ENCODE data around the gene FETUB.
"Not testable (repeated sequence)": the region's sequence is repeated elsewhere in the genome, so short reads cannot be mapped to it uniquely, and the experiment has no call there.

The FETUB gene

DNA sequence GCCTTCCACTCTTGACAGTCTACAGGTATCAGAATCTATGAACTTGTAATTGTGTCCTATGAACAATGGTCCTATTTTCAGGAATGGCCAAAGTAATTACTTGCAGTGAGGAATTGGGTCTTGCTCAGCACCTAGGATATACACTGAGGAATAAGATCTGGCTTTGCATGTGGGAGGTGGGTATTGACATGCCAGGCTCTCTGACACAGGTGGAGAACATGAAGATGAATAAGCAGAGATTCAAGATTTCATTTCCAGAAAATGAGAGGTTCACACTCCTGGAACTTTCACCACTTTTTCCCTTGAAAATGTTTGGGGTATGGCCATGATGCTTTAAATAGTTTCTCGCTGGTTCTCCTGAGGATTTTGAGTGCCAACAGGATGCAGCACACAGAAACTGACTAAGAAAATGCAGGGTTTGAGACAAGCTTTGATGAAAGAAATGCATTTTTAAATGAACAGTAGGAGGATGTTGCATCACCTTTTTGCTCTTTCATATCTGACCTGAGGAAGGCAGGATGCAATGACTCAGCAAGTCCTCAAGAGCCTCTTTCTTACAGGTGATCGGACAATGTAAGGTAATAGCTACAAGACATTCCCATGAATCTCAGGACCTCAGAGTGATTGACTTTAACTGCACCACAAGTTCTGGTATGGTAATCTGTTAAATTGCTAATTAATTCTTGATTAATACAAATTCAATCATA, 29.3 kb downstream of the FETUB start:
- no peak overlapping the region for H3K9ac ChIP-seq (ENCODE audit: low read depth in 1 of 2, low read length in 2 of 2)
- H3K4me3 ChIP-seq (ENCODE audit: low read length in 2 of 2) = no peak overlapping the region
- no peaks in the 10 kb centered on the region for H3K9me3 ChIP-seq (ENCODE audit: control insufficient read depth in 2 of 2, low read length in 2 of 2)
- no peak overlapping the region for H3K27ac ChIP-seq (ENCODE audit: low read depth in 2 of 2, low read length in 2 of 2)
- no peaks in the 10 kb centered on the region for H3K36me3 ChIP-seq (ENCODE audit: control insufficient read depth in 2 of 2, insufficient read depth in 2 of 2, low read length in 2 of 2)
- H3K27me3 ChIP-seq (ENCODE audit: control insufficient read depth in 2 of 2, insufficient read depth in 2 of 2, low read length in 2 of 2) = peaks cover 0 to 2% of the 10 kb centered on the region in 2 donors
- H3K4me1 ChIP-seq (ENCODE audit: control insufficient read depth in 2 of 2, insufficient read depth in 2 of 2, low read length in 2 of 2) = no peaks in the 10 kb centered on the region

DNA sequence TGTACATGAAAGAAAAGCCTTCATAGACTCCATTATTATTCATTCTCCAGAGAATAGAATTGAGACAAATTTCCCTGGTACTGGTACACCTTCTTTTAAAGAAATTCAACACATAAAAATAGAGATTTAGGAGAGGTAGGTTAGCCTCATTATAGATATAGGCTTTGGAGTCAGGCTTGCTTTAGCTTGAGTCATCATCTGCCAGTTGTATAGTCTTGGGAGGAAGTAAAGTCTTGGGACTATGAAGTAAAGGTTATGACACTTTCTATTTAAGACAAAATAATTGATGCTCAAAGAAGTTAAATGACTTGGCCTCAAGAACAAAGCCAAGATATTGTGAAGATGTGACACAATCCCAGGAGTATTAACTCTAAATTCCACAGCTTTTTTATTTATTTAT, 30.0 kb downstream of the FETUB start:
- Histone ChIP-seq H3K4me3 (ENCODE audit: low read length in 2 of 2) (no peak overlapping the region), H3K36me3 (ENCODE audit: control insufficient read depth in 2 of 2, insufficient read depth in 2 of 2, low read length in 2 of 2) (no peaks in the 10 kb centered on the region), H3K27me3 (ENCODE audit: control insufficient read depth in 2 of 2, insufficient read depth in 2 of 2, low read length in 2 of 2) (no peaks in the 10 kb centered on the region), H3K9me3 (ENCODE audit: control insufficient read depth in 2 of 2, low read length in 2 of 2) (no peaks in the 10 kb centered on the region), H3K4me1 (ENCODE audit: control insufficient read depth in 2 of 2, insufficient read depth in 2 of 2, low read length in 2 of 2) (no peaks in the 10 kb centered on the region), H3K27ac (ENCODE audit: low read depth in 2 of 2, low read length in 2 of 2) (no peak overlapping the region), H3K9ac (ENCODE audit: low read depth in 1 of 2, low read length in 2 of 2) (no peak overlapping the region)

DNA sequence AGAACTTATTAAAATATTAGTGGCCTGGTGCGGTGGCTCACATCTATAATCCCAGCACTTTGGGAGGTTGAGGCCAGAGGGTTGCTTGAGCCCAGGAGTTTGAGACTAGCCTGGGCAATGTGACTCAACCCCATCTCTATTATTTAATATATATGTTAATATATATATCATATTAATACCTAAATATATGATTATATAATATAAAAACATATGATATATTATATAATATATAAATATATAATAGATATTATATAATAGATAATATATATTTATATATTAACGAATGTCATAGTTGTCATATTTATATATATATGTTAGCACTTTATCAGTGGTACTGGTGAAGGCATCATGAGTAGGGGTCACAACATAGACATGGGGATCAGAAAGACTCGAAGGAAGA, 30.9 kb downstream of the FETUB start:
- H3K4me1 ChIP-seq (ENCODE audit: control insufficient read depth in 2 of 2, insufficient read depth in 2 of 2, low read length in 2 of 2) = no peaks in the 10 kb centered on the region
- no peak overlapping the region for H3K9ac ChIP-seq (ENCODE audit: low read depth in 1 of 2, low read length in 2 of 2)
- H3K36me3 ChIP-seq (ENCODE audit: control insufficient read depth in 2 of 2, insufficient read depth in 2 of 2, low read length in 2 of 2) = no peaks in the 10 kb centered on the region
- no peak overlapping the region for H3K4me3 ChIP-seq (ENCODE audit: low read length in 2 of 2)
- no peak overlapping the region for H3K27ac ChIP-seq (ENCODE audit: low read depth in 2 of 2, low read length in 2 of 2)
- no peaks in the 10 kb centered on the region for H3K27me3 ChIP-seq (ENCODE audit: control insufficient read depth in 2 of 2, insufficient read depth in 2 of 2, low read length in 2 of 2)
- H3K9me3 ChIP-seq (ENCODE audit: control insufficient read depth in 2 of 2, low read length in 2 of 2) = no peaks in the 10 kb centered on the region

DNA sequence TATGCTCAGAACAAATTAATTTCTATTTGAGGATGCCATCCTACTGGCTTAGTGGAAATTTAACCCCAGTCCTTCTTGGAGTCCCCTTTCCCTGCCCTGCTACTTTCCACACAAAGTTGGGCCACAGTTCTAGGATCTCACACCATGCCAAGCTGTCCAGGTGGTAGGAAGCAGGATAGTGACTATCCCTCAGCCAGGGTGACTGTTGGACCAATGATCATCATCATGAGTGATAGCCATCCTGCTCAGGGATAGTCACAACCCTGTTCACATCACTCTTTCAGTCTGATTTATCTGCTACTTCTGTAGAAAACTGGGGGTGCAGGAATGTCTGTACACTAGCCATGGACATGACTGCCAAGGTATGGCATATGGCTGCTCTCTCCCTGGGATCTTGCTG, 38.4 kb downstream of the FETUB start:
- no peaks in the 10 kb centered on the region for H3K9me3 ChIP-seq (ENCODE audit: control insufficient read depth in 2 of 2, low read length in 2 of 2)
- H3K27ac ChIP-seq (ENCODE audit: low read depth in 2 of 2, low read length in 2 of 2) = no peak overlapping the region
- H3K9ac ChIP-seq (ENCODE audit: low read depth in 1 of 2, low read length in 2 of 2) = no peak overlapping the region
- no peaks in the 10 kb centered on the region for H3K36me3 ChIP-seq (ENCODE audit: control insufficient read depth in 2 of 2, insufficient read depth in 2 of 2, low read length in 2 of 2)
- H3K4me1 ChIP-seq (ENCODE audit: control insufficient read depth in 2 of 2, insufficient read depth in 2 of 2, low read length in 2 of 2) = no peaks in the 10 kb centered on the region
- no peaks in the 10 kb centered on the region for H3K27me3 ChIP-seq (ENCODE audit: control insufficient read depth in 2 of 2, insufficient read depth in 2 of 2, low read length in 2 of 2)
- H3K4me3 ChIP-seq (ENCODE audit: low read length in 2 of 2) = no peak overlapping the region

DNA sequence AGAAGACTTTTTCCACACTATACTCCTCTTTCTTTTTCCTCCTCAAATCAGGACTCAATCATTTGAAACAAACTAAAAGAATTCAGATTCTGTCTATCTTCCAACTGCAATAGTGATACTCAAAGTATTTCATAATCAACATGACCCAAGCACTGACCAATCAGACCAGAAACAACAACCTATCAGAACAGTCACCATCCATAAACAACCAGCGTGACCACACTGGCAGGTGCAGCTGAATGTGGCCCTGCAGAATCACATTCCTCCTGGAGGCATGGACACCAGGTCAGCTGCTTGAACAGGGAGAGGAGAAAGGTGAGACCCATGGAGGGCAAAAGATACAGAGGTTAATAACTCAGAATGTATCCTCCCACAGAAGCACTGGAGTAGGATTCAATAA, 39.0 kb downstream of the FETUB start:
- Histone ChIP-seq H3K9me3 (ENCODE audit: control insufficient read depth in 2 of 2, low read length in 2 of 2) (no peaks in the 10 kb centered on the region), H3K4me1 (ENCODE audit: control insufficient read depth in 2 of 2, insufficient read depth in 2 of 2, low read length in 2 of 2) (no peaks in the 10 kb centered on the region), H3K4me3 (ENCODE audit: low read length in 2 of 2) (no peak overlapping the region), H3K27ac (ENCODE audit: low read depth in 2 of 2, low read length in 2 of 2) (no peak overlapping the region), H3K27me3 (ENCODE audit: control insufficient read depth in 2 of 2, insufficient read depth in 2 of 2, low read length in 2 of 2) (no peaks in the 10 kb centered on the region), H3K9ac (ENCODE audit: low read depth in 1 of 2, low read length in 2 of 2) (no peak overlapping the region), H3K36me3 (ENCODE audit: control insufficient read depth in 2 of 2, insufficient read depth in 2 of 2, low read length in 2 of 2) (no peaks in the 10 kb centered on the region)

DNA sequence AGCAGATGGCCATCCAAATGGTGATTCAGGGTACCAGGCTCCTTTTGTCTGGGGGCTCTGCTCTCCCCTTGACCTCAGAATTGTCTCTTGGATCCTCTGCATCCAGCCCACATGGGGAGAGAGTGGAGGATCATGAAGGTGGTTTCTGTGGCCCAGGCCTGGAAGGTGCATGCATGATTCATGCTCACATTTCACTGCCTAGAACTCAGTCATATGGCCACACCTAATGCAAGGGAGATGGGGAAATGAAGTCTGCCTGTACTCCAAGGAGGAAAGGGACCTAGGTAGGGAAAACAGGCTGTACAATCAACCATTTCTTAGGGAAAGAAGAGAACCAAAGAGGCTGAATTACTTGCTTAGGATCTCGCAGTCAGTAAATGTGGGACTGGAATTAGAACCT, 40.7 kb downstream of the FETUB start:
- no peak overlapping the region for H3K27ac ChIP-seq (ENCODE audit: low read depth in 2 of 2, low read length in 2 of 2)
- H3K36me3 ChIP-seq (ENCODE audit: control insufficient read depth in 2 of 2, insufficient read depth in 2 of 2, low read length in 2 of 2) = no peaks in the 10 kb centered on the region
- no peaks in the 10 kb centered on the region for H3K9me3 ChIP-seq (ENCODE audit: control insufficient read depth in 2 of 2, low read length in 2 of 2)
- H3K27me3 ChIP-seq (ENCODE audit: control insufficient read depth in 2 of 2, insufficient read depth in 2 of 2, low read length in 2 of 2) = no peaks in the 10 kb centered on the region
- no peak overlapping the region for H3K9ac ChIP-seq (ENCODE audit: low read depth in 1 of 2, low read length in 2 of 2)
- H3K4me1 ChIP-seq (ENCODE audit: control insufficient read depth in 2 of 2, insufficient read depth in 2 of 2, low read length in 2 of 2) = no peaks in the 10 kb centered on the region
- no peak overlapping the region for H3K4me3 ChIP-seq (ENCODE audit: low read length in 2 of 2)

DNA sequence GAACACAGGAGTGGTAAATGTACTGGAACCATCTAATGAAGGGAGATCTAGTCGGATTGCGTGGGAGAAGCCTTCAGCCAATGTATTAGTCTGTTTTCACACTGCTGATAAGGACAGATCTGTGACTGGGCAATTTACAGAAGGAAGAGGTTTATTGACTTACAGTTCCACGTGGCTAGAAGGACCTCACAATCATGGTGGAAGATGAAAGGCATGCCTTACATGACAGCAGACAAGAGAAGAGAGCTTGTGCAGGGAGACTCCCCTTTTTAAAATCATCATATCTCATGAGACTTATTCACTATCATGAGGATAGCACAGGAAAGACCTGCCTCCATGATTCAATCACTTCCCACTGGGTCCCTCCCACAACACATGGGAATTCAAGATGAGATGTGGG, 42.6 kb downstream of the FETUB start:
- Histone ChIP-seq H3K4me1 (ENCODE audit: control insufficient read depth in 2 of 2, insufficient read depth in 2 of 2, low read length in 2 of 2) (no peaks in the 10 kb centered on the region), H3K36me3 (ENCODE audit: control insufficient read depth in 2 of 2, insufficient read depth in 2 of 2, low read length in 2 of 2) (no peaks in the 10 kb centered on the region), H3K9ac (ENCODE audit: low read depth in 1 of 2, low read length in 2 of 2) (no peak overlapping the region), H3K27ac (ENCODE audit: low read depth in 2 of 2, low read length in 2 of 2) (no peak overlapping the region), H3K9me3 (ENCODE audit: control insufficient read depth in 2 of 2, low read length in 2 of 2) (no peaks in the 10 kb centered on the region), H3K4me3 (ENCODE audit: low read length in 2 of 2) (no peak overlapping the region), H3K27me3 (ENCODE audit: control insufficient read depth in 2 of 2, insufficient read depth in 2 of 2, low read length in 2 of 2) (no peaks in the 10 kb centered on the region)

DNA sequence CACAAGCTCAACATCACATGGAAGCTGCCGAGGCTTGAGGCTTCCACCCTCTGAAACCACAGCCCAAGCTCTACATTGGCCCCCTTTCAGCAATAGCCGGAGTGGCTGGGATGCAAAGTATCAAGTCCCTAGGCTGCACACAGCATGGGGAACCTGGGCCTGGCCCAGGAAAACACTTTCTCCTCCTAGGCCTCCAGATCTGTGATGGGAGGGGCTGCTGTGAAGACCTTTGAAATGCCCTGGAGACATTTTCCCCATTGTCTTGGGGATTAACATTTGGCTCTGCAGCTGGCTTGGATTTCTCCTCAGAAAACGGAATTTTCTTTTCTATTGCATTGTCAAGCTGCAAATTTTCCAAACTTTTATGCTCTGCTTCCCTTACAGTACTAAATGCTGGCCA, 43.8 kb downstream of the FETUB start:
- no peak overlapping the region for H3K9ac ChIP-seq (ENCODE audit: low read depth in 1 of 2, low read length in 2 of 2)
- no peaks in the 10 kb centered on the region for H3K4me1 ChIP-seq (ENCODE audit: control insufficient read depth in 2 of 2, insufficient read depth in 2 of 2, low read length in 2 of 2)
- no peak overlapping the region for H3K27ac ChIP-seq (ENCODE audit: low read depth in 2 of 2, low read length in 2 of 2)
- no peaks in the 10 kb centered on the region for H3K36me3 ChIP-seq (ENCODE audit: control insufficient read depth in 2 of 2, insufficient read depth in 2 of 2, low read length in 2 of 2)
- no peaks in the 10 kb centered on the region for H3K27me3 ChIP-seq (ENCODE audit: control insufficient read depth in 2 of 2, insufficient read depth in 2 of 2, low read length in 2 of 2)
- no peak overlapping the region for H3K4me3 ChIP-seq (ENCODE audit: low read length in 2 of 2)
- no peaks in the 10 kb centered on the region for H3K9me3 ChIP-seq (ENCODE audit: control insufficient read depth in 2 of 2, low read length in 2 of 2)

DNA sequence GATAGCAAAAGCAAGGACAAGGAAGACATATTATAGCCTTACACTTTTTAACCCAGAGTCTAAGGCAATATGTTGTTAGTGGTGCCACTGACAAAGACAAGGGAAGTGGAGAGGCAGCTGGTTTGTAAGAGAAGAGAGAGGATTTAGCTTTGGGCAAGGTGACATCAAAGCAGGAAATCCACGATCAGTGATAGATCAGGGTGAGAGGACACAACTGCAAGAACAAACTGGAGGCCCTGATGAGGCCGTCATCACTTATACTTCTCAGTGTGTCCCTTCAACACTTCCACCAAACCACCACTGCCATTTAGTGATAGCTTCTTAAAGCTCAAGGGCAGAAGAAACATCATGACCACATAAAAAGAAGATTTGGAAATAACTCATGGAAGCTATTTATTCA, 46.3 kb downstream of the FETUB start:
- H3K27me3 ChIP-seq (ENCODE audit: control insufficient read depth in 2 of 2, insufficient read depth in 2 of 2, low read length in 2 of 2); H3K27ac ChIP-seq (ENCODE audit: low read depth in 2 of 2, low read length in 2 of 2); H3K9me3 ChIP-seq (ENCODE audit: control insufficient read depth in 2 of 2, low read length in 2 of 2); H3K4me3 ChIP-seq (ENCODE audit: low read length in 2 of 2); H3K4me1 ChIP-seq (ENCODE audit: control insufficient read depth in 2 of 2, insufficient read depth in 2 of 2, low read length in 2 of 2); H3K9ac ChIP-seq (ENCODE audit: low read depth in 1 of 2, low read length in 2 of 2); H3K36me3 ChIP-seq (ENCODE audit: control insufficient read depth in 2 of 2, insufficient read depth in 2 of 2, low read length in 2 of 2): not testable (repeated sequence)

DNA sequence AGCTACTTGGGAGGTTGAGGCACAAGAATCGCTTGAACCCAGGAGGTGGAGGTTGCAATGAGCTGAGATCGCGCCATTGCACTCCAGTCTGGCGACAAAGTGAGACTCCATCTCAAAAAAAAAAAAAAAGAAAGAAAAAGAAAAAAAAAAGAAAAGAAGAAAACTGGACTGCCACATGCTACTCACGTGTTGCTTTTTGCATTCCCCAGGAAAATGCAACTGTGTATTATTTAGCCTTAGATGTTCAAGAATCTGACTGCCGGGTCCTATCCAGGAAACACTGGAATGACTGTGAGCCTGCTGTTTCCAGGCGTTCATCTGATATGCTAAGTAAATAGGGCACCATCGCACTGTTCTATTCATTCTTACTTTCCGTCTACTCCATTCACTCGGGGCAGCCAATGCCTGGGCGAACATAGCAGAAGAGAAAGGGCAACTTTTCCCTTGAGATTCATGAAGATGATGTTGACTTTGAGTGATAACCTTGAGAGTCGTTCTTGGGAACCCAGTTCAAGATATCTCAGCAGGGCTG, 47.0 kb downstream of the FETUB start:
- Histone ChIP-seq H3K4me1 (ENCODE audit: control insufficient read depth in 2 of 2, insufficient read depth in 2 of 2, low read length in 2 of 2) (no peaks in the 10 kb centered on the region), H3K4me3 (ENCODE audit: low read length in 2 of 2) (no peak overlapping the region), H3K27ac (ENCODE audit: low read depth in 2 of 2, low read length in 2 of 2) (no peak overlapping the region), H3K9ac (ENCODE audit: low read depth in 1 of 2, low read length in 2 of 2) (no peak overlapping the region), H3K27me3 (ENCODE audit: control insufficient read depth in 2 of 2, insufficient read depth in 2 of 2, low read length in 2 of 2) (peaks cover 0 to 2% of the 10 kb centered on the region in 2 donors), H3K36me3 (ENCODE audit: control insufficient read depth in 2 of 2, insufficient read depth in 2 of 2, low read length in 2 of 2) (no peaks in the 10 kb centered on the region), H3K9me3 (ENCODE audit: control insufficient read depth in 2 of 2, low read length in 2 of 2) (no peaks in the 10 kb centered on the region)

DNA sequence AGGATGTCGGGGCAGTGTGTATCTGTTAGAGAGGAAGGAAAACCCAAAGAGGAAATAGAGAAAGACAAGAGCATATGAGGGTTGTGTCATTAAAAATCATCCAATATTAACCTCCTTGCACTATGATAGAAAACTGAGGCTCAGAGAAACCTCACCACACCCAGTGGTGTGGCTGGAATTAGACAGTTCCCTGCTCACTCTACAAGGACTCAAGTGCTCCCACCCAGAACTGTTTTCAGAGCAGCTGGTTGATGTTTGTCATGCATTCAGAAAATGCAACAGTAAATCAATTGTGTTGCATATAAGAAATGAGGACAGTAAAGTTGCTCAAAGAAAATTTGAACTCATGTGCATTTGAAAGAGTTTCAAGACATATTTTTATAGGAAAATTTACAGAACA, 50.1 kb downstream of the FETUB start:
- H3K4me3 ChIP-seq (ENCODE audit: low read length in 2 of 2); H3K27ac ChIP-seq (ENCODE audit: low read depth in 2 of 2, low read length in 2 of 2); H3K9me3 ChIP-seq (ENCODE audit: control insufficient read depth in 2 of 2, low read length in 2 of 2); H3K36me3 ChIP-seq (ENCODE audit: control insufficient read depth in 2 of 2, insufficient read depth in 2 of 2, low read length in 2 of 2); H3K27me3 ChIP-seq (ENCODE audit: control insufficient read depth in 2 of 2, insufficient read depth in 2 of 2, low read length in 2 of 2); H3K9ac ChIP-seq (ENCODE audit: low read depth in 1 of 2, low read length in 2 of 2); H3K4me1 ChIP-seq (ENCODE audit: control insufficient read depth in 2 of 2, insufficient read depth in 2 of 2, low read length in 2 of 2): not testable (repeated sequence)

All from mucosa of rectum (tissue), 2 donors.